ENCODE measurements around the gene LMNTD2.

The LMNTD2 gene

DNA sequence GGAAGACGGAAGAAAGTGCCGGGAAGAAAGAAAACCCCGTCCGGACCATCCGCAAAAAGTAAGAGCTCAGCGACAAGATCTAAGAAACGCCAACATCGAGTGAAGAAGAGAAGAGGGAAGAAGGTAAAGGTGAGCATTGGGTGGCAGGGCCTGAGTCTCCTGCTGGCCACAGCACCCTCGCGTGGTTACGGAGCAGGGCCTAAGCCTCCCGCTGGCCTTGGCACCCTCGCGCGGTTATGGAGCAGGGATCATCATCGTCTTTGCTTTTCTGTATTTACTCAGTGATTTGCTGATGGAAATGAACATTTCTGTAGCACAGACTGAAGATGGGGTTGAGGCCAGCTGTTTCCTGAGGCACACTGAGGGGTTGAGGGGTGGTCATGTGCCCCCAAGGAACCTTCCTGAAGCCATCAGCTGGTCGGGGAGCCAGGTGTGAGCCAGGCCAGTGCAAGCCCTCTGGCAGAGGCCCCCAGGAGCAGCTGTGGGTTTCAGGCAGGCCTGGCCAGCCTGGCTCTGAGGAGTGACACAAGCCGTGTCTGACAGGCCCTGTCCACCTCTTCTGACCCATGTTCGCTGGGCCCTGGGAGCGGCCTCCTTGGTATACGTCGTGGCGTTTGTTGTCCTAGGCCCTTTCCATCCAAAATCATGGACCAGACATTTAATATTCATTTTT, 41.2 kb upstream of the LMNTD2 start:
- Histone ChIP-seq H3K4me3 (ENCODE audit: extremely low read depth, insufficient read depth, low read length, poor library complexity, severe bottlenecking) (no peak overlapping the region), H3K36me3 (ENCODE audit: control insufficient read depth, insufficient read depth, low read length) (peaks cover 90% of the 10 kb centered on the region), H3K27ac (ENCODE audit: low read depth, low read length, severe bottlenecking) (no peak overlapping the region), H3K4me1 (ENCODE audit: control insufficient read depth, insufficient read depth, low read length, poor library complexity, severe bottlenecking) (no peaks in the 10 kb centered on the region), H3K9me3 (ENCODE audit: control insufficient read depth, low read length) (no peaks in the 10 kb centered on the region)
- WGBS, 2 experiments (ENCODE audit: insufficient coverage in 2 of 2), result 94 to 98% methylated on average over 12 to 23 of the region's 23 CpGs

- H3K9me3 ChIP-seq (ENCODE audit: control insufficient read depth, low read length), result no peaks in the 10 kb centered on the region
- WGBS, 2 experiments (ENCODE audit: insufficient coverage in 2 of 2), result 95 to 96% methylated on average over 23 to 27 of the region's 30 CpGs
- H3K36me3 ChIP-seq (ENCODE audit: control insufficient read depth, insufficient read depth, low read length), result peaks cover 92% of the 10 kb centered on the region
- H3K27ac ChIP-seq (ENCODE audit: low read depth, low read length, severe bottlenecking), result no peak overlapping the region
- no peaks in the 10 kb centered on the region for H3K4me1 ChIP-seq (ENCODE audit: control insufficient read depth, insufficient read depth, low read length, poor library complexity, severe bottlenecking)
- no peak overlapping the region for H3K4me3 ChIP-seq (ENCODE audit: extremely low read depth, insufficient read depth, low read length, poor library complexity, severe bottlenecking)
These were observed 37.6 kb upstream of the LMNTD2 start for GRCh38 chr11:598005-598680.

GRCh38 chr11:597166-597725, 36.7 kb upstream of the LMNTD2 start:
- WGBS, 2 experiments (ENCODE audit: insufficient coverage in 2 of 2), result 96 to 97% methylated on average over 23 to 29 of the region's 29 CpGs
- H3K4me1 ChIP-seq (ENCODE audit: control insufficient read depth, insufficient read depth, low read length, poor library complexity, severe bottlenecking), result no peaks in the 10 kb centered on the region
- no peak overlapping the region for H3K27ac ChIP-seq (ENCODE audit: low read depth, low read length, severe bottlenecking)
- no peak overlapping the region for H3K4me3 ChIP-seq (ENCODE audit: extremely low read depth, insufficient read depth, low read length, poor library complexity, severe bottlenecking)
- no peaks in the 10 kb centered on the region for H3K9me3 ChIP-seq (ENCODE audit: control insufficient read depth, low read length)
- H3K36me3 ChIP-seq (ENCODE audit: control insufficient read depth, insufficient read depth, low read length), result peaks cover 92% of the 10 kb centered on the region

- Histone ChIP-seq H3K4me1 (ENCODE audit: control insufficient read depth, insufficient read depth, low read length, poor library complexity, severe bottlenecking) (no peaks in the 10 kb centered on the region), H3K4me3 (ENCODE audit: extremely low read depth, insufficient read depth, low read length, poor library complexity, severe bottlenecking) (no peak overlapping the region), H3K27ac (ENCODE audit: low read depth, low read length, severe bottlenecking) (no peak overlapping the region), H3K9me3 (ENCODE audit: control insufficient read depth, low read length) (no peaks in the 10 kb centered on the region), H3K36me3 (ENCODE audit: control insufficient read depth, insufficient read depth, low read length) (peaks cover 91% of the 10 kb centered on the region)
- WGBS, 2 experiments (ENCODE audit: insufficient coverage in 2 of 2), result 99 to 100% methylated on average over 7 to 10 of the region's 10 CpGs
These were observed 35.8 kb upstream of the LMNTD2 start for GRCh38 chr11:596374-596773.

GRCh38 chr11:595400-595799, 34.9 kb upstream of the LMNTD2 start:
- H3K4me3 ChIP-seq (ENCODE audit: extremely low read depth, insufficient read depth, low read length, poor library complexity, severe bottlenecking), result no peak overlapping the region
- no peaks in the 10 kb centered on the region for H3K9me3 ChIP-seq (ENCODE audit: control insufficient read depth, low read length)
- no peak overlapping the region for H3K27ac ChIP-seq (ENCODE audit: low read depth, low read length, severe bottlenecking)
- 98% methylated on average over 10 of the region's 10 CpGs for WGBS, 2 experiments (ENCODE audit: insufficient coverage in 2 of 2)
- no peaks in the 10 kb centered on the region for H3K4me1 ChIP-seq (ENCODE audit: control insufficient read depth, insufficient read depth, low read length, poor library complexity, severe bottlenecking)
- peaks cover 93% of the 10 kb centered on the region for H3K36me3 ChIP-seq (ENCODE audit: control insufficient read depth, insufficient read depth, low read length)

DNA sequence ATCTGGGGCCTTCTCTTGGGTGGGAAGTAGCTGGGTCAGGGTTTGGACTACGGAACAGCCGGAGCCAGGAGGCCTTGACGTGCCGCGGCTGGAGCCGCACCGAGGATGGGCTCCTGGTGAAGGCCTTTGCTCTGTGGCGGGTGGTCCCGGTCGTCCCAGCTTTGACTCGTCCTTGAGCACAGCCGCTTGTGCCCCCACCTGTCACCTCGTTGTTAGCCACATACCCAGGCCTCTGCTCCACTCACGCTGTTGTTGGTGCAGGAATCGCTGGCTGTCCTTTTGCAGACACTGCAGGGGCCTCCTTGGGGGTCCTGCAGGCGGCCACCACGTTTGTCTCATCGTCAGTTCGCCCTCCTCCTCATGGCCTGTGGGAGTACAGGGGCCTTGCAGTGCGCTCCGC, 32.8 kb upstream of the LMNTD2 start:
- Histone ChIP-seq H3K9me3 (ENCODE audit: control insufficient read depth, low read length) (no peaks in the 10 kb centered on the region), H3K27ac (ENCODE audit: low read depth, low read length, severe bottlenecking) (no peak overlapping the region), H3K4me3 (ENCODE audit: extremely low read depth, insufficient read depth, low read length, poor library complexity, severe bottlenecking) (no peak overlapping the region), H3K36me3 (ENCODE audit: control insufficient read depth, insufficient read depth, low read length) (peaks cover 94% of the 10 kb centered on the region), H3K4me1 (ENCODE audit: control insufficient read depth, insufficient read depth, low read length, poor library complexity, severe bottlenecking) (no peaks in the 10 kb centered on the region)
- 97% methylated on average over 15 to 21 of the region's 21 CpGs for WGBS, 2 experiments (ENCODE audit: insufficient coverage in 2 of 2)

DNA sequence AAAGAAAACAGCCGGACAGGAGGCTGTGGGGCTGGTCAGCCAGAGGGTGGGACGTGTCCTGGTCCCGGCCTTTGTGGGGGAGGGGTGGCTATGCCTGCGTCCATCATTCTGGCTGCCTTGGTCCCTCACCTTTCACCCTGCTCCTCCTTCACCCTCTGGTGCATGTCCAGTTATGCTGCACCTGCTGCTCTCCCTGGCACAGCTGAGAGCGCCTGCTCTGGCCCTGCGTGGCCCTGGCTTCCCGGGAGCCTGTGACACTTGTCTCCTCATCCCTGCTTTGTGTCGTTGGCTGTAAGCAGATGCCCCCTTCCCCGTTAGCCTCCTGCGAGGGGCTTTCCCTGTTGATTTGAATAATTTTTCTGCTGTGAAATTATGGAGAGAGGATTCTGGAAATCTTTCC, 32.4 kb upstream of the LMNTD2 start:
- WGBS, 2 experiments (ENCODE audit: insufficient coverage in 2 of 2), result 89 to 90% methylated on average over 5 to 7 of the region's 10 CpGs
- Histone ChIP-seq H3K4me1 (ENCODE audit: control insufficient read depth, insufficient read depth, low read length, poor library complexity, severe bottlenecking) (peaks cover 3% of the 10 kb centered on the region), H3K36me3 (ENCODE audit: control insufficient read depth, insufficient read depth, low read length) (peaks cover 93% of the 10 kb centered on the region), H3K4me3 (ENCODE audit: extremely low read depth, insufficient read depth, low read length, poor library complexity, severe bottlenecking) (no peak overlapping the region), H3K27ac (ENCODE audit: low read depth, low read length, severe bottlenecking) (no peak overlapping the region), H3K9me3 (ENCODE audit: control insufficient read depth, low read length) (no peaks in the 10 kb centered on the region)

DNA sequence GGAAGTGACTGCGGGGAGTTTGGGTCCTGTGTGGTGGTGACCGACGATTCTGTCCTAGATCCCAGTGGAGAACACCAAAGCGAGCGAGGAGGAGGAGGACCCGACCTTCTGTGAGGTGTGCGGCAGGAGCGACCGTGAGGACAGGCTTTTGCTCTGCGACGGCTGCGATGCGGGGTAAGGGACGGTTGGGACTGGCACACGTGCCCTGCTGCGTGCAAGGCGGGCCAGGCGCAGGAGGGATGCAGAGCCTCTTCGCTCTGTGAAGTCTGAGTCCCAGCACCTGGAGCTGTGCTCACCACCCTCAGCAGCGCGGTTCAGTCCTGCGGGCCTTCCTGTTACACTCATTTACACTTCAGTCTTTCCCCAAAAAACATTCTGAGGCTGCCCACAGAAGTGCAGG, 32.0 kb upstream of the LMNTD2 start:
- 95 to 100% methylated on average over 19 to 22 of the region's 22 CpGs for WGBS, 2 experiments (ENCODE audit: insufficient coverage in 2 of 2)
- H3K27ac ChIP-seq (ENCODE audit: low read depth, low read length, severe bottlenecking), result no peak overlapping the region
- H3K36me3 ChIP-seq (ENCODE audit: control insufficient read depth, insufficient read depth, low read length), result peaks cover 94% of the 10 kb centered on the region
- H3K4me3 ChIP-seq (ENCODE audit: extremely low read depth, insufficient read depth, low read length, poor library complexity, severe bottlenecking), result no peak overlapping the region
- no peaks in the 10 kb centered on the region for H3K9me3 ChIP-seq (ENCODE audit: control insufficient read depth, low read length)
- H3K4me1 ChIP-seq (ENCODE audit: control insufficient read depth, insufficient read depth, low read length, poor library complexity, severe bottlenecking), result peaks cover 7% of the 10 kb centered on the region

- Histone ChIP-seq H3K27ac (ENCODE audit: low read depth, low read length, severe bottlenecking) (no peak overlapping the region), H3K4me3 (ENCODE audit: extremely low read depth, insufficient read depth, low read length, poor library complexity, severe bottlenecking) (no peak overlapping the region), H3K36me3 (ENCODE audit: control insufficient read depth, insufficient read depth, low read length) (peaks cover 95% of the 10 kb centered on the region), H3K9me3 (ENCODE audit: control insufficient read depth, low read length) (no peaks in the 10 kb centered on the region), H3K4me1 (ENCODE audit: control insufficient read depth, insufficient read depth, low read length, poor library complexity, severe bottlenecking) (peaks cover 13% of the 10 kb centered on the region)
- 89 to 93% methylated on average over 8 to 11 of the region's 11 CpGs for WGBS, 2 experiments (ENCODE audit: insufficient coverage in 2 of 2)
These were observed 30.5 kb upstream of the LMNTD2 start for GRCh38 chr11:590997-591396.

DNA sequence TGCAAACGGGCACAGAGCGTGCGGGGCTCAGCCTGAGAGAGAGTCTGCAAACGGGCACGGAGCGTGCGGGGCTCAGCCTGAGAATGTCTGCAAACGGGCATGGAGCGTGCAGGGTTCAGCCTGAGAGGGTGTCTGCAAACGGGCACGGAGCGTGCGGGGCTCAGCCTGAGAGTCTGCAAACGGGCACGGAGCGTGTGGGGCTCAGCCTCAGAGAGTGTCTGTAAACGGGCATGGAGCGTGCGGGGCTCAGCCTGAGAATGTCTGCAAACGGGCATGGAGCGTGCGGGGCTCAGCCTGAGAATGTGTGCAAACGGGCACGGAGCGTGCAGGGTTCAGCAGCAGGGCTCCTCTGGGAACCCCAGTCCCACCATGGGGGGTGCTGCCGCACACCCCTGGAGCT, 29.3 kb upstream of the LMNTD2 start:
- Histone ChIP-seq H3K36me3 (ENCODE audit: control insufficient read depth, insufficient read depth, low read length) (peaks cover 89% of the 10 kb centered on the region), H3K9me3 (ENCODE audit: control insufficient read depth, low read length) (no peaks in the 10 kb centered on the region), H3K4me1 (ENCODE audit: control insufficient read depth, insufficient read depth, low read length, poor library complexity, severe bottlenecking) (peaks cover 13% of the 10 kb centered on the region), H3K4me3 (ENCODE audit: extremely low read depth, insufficient read depth, low read length, poor library complexity, severe bottlenecking) (no peak overlapping the region), H3K27ac (ENCODE audit: low read depth, low read length, severe bottlenecking) (no peak overlapping the region)
- WGBS, 2 experiments (ENCODE audit: insufficient coverage in 2 of 2), result 96% methylated on average over 26 of the region's 26 CpGs

- no peak overlapping the region for H3K4me3 ChIP-seq (ENCODE audit: extremely low read depth, insufficient read depth, low read length, poor library complexity, severe bottlenecking)
- peak overlapping the region; percentile 69 for H3K27ac ChIP-seq (ENCODE audit: low read depth, low read length, severe bottlenecking)
- no peaks in the 10 kb centered on the region for H3K9me3 ChIP-seq (ENCODE audit: control insufficient read depth, low read length)
- H3K4me1 ChIP-seq (ENCODE audit: control insufficient read depth, insufficient read depth, low read length, poor library complexity, severe bottlenecking), result peaks cover 13% of the 10 kb centered on the region
- peaks cover 85% of the 10 kb centered on the region for H3K36me3 ChIP-seq (ENCODE audit: control insufficient read depth, insufficient read depth, low read length)
- WGBS, 2 experiments (ENCODE audit: insufficient coverage in 2 of 2), result 82 to 88% methylated on average over 3 to 6 of the region's 6 CpGs
These were observed 27.4 kb upstream of the LMNTD2 start for GRCh38 chr11:587978-588380.
